Stimulated activated CD4-positive, alpha-beta T cell treated with anti-CD3 and anti-CD28 coated beads, Interleukin-15, amount 100 ng/mL, for 1 hour (primary cell): ENCODE measurements around the gene CLSTN2.

Experiments used
- DNase-seq, 2 donors: peaks; one replicate each; pipeline ENCODE4 v3.0.0-alpha.2; 2020; ENCODE audit warnings: low read depth in 1 of 2, low spot score in 1 of 2

Gene CLSTN2

GRCh38 chr3:140577911-140578310 is 642.9 kb downstream of the CLSTN2 start:
- DNase-seq, result no peak

- no peak for DNase-seq
These were observed 644.3 kb downstream of the CLSTN2 start for GRCh38 chr3:140579260-140579659.

GRCh38 chr3:140580746-140581145 is 645.8 kb downstream of the CLSTN2 start:
- no peak for DNase-seq

DNA sequence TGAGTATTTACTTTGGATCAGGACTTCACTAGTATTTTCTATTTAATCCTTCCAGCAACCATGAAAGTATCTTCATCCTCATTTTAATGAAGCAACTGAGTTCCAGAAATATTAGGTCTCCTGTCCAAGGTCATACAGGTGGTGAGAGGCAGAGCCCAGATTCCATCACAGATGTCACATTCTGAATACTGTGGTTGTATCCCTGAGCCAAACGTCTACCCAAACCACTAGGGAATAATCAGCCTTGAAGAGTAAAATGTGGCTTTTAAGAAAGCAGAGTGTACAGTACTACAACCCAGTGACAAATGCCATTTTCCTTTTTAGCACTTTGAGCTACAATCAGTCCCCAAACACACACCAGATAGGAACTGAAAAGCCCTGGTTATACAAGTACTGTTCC is 649.6 kb downstream of the CLSTN2 start:
- no peak for DNase-seq

GRCh38 chr3:140585828-140586227 is 650.8 kb downstream of the CLSTN2 start:
- DNase-seq, result no peak

DNA sequence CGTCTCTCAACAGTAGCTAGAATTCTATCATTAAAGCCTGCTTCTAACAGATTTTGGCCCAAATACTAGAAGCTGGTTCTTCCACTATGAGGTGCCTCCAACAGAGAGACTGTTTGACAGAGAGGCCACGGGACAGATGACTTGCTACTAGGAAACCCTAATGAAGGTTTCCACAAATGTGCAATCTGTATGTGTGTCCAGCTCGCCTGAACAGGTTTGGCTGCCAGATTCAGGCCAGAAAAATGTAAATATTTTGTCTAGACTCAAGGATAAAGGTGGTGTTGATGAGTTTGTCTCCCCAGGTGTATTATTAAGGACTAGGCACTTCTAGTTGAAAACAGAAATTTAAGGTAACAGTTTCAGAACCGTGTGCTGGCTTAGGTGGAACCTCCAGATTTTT is 651.3 kb downstream of the CLSTN2 start:
- no peak for DNase-seq

GRCh38 chr3:140588558-140588957 is 653.6 kb downstream of the CLSTN2 start:
- no peak for DNase-seq

DNA sequence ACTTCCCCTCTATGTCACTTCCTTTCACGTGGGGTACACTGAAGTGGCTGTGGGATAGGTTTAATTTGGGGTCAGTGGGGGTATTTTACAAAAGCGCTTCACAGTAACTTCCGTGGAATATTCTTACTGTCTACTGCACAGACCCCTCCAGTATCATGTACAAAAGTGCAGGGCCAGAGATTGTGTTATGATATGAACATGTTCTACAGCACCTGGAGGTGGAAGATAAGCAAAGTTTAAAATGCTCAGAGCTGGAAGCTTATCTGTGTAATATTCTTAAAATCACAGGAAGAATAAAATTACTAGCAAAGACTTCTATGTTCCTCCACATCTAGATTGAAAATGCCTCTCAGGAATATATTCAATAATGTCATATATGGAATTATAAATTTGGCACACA is 658.8 kb downstream of the CLSTN2 start:
- DNase-seq, result no peak

- DNase-seq, result no peak
These were observed 660.3 kb downstream of the CLSTN2 start for GRCh38 chr3:140595295-140595694.

DNA sequence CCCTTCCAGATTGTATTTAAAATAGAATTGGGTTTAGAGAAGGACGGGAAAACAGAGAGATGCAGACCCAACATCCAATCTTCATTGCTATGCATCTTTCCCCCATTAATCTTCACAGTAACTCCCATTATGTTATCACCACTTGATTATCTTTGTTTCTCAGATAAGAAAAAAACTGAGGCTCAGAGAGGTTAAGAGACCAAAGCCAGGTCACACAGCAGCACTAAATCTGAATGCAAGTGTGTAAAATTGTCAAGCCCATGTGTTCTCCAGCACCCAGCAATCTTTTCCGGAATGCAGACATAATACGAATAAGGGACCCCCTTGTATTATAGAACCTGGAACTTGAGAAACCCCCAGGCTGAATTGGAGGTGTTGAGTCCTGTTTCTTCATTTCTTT is 662.4 kb downstream of the CLSTN2 start:
- DNase-seq, result no peak

GRCh38 chr3:140597792-140598191 is 662.8 kb downstream of the CLSTN2 start:
- no peak for DNase-seq

DNA sequence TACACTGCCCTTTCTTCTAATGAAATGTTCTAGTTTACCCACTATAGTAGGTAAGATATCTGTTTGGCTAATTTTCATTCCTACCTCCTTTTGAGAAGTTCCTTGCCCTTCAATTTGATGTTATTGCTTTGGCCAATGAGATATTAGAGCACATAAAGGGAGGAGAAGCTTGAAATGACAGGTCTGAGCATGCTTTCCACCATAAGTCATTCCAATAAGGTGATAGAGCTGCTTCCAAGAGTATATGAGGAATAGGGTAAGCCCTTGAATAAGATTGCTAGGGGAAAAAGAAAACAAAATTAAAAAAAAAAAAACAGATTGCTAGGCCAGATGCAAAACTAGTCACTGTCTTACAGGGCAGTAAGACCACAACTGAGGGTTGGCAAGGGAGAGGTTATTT is 664.0 kb downstream of the CLSTN2 start:
- DNase-seq, result no peak

DNA sequence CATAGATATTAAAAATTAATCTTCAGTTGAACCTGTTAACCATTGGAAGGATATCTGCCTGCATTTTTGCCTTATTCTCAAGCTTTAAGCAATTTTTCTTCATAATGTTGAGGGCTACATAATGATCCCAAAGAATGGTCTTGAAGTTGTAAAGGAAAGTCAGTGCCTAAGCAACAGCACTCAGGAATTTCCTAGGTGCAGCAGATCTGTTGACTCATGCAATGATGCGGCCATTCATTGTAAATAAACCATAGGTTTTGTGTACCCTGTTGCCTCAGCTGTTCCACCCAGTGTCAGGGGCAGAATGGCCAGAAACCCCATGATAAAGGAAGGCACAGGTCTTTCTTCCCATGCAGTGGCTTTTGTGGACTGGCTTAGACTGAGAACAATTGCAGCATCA is 664.5 kb downstream of the CLSTN2 start:
- DNase-seq, result no peak

DNA sequence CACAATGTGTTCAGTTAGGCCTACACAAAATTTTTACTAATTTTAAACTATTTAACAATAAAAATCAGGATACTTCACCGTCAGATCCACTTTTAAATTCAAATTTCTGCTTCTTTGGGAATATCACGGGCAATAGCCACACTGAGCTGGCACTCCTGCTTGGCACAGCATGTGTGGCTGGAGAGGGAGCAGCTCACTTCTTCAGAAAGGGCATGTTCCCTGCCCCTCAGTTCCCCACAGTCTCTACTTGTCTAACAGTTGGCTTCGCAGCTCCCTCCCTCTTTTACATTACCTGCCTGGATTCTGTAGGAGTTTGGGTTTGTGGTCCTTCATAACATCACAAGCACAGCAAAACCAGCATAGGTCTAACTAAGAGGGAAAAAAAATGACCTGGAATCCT is 666.9 kb downstream of the CLSTN2 start:
- DNase-seq, result no peak

GRCh38 chr3:140602781-140603180 is 667.8 kb downstream of the CLSTN2 start:
- DNase-seq, result no peak

DNA sequence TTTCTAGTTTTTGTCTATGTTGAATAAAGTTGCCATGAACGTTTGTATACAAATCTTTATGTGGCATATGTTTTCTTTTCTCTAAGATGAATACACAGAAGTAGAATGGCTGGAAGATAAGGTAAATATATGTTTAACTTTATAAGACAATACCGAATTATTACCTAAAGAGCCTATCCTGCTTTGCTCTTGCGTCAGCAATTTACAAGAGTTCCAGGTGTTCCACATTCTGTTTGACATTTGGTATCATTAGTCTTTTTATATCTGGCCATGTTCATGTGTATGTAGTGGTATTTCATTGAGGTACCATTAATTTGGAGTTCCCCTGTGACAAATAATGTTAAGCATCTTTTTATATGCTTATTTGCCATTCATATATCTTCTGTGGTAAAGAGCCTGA is 668.8 kb downstream of the CLSTN2 start:
- DNase-seq, result no peak

GRCh38 chr3:140610544-140610943 is 675.6 kb downstream of the CLSTN2 start:
- no peak for DNase-seq

- DNase-seq, result no peak
These were observed 679.0 kb downstream of the CLSTN2 start for GRCh38 chr3:140614001-140614400.

GRCh38 chr3:140617135-140617534 is 682.1 kb downstream of the CLSTN2 start:
- no peak for DNase-seq

DNA sequence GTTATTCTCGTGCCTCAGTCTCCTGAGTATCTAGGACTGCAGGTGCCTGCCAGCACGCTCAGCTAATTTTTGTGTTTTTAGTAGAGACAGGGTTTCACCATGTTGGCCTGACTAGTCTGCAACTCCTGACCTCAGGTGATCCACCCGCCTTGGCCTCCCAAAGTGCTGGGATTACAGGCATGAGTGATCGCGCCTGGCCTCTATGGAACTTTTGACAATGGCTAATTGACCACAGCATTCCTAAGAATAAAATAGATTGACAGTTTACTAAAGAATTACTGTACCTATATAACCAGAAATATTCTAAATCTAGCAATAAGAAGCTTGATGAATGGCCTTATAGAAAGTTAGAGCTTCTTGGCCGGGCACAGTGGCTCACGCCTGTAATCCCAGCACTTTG is 691.9 kb downstream of the CLSTN2 start:
- DNase-seq, result no peak
